LNCaP clone FGC (cell line): Measurements from ENCODE around the gene ARHGAP18.

ENCODE experiments used
- DNase-seq: peaks from one replicate; pipeline ENCODE4 v3.0.0-alpha.2; 2011; ENCODE audit warnings: low read depth
- H3K4me3 ChIP-seq: 2 replicates; pipeline ENCODE4 v1.5.1; 2011; ENCODE audit warnings: mild to moderate bottlenecking, low read depth, low read length, control low read depth
- CTCF ChIP-seq: IDR thresholded peaks from 2 replicates; pipeline ENCODE4 v1.5.1; 2012; ENCODE audit warnings: mild to moderate bottlenecking; ENCODE audit not compliant: control insufficient read depth, insufficient read depth; ENCODE audit errors: extremely low read depth

ARHGAP18 gene

GRCh38 chr6:129696028-129696418 lies 14.0 kb downstream of the ARHGAP18 start:
- no peak for DNase-seq
- no peak overlapping the region for H3K4me3 ChIP-seq
- TF ChIP-seq CTCF, result no peak

GRCh38 chr6:129695373-129696027 lies 14.5 kb downstream of the ARHGAP18 start:
- no peak for DNase-seq
- H3K4me3 ChIP-seq, result no peak overlapping the region
- no peak for TF ChIP-seq CTCF

- TF ChIP-seq CTCF, result no peak
- DNase-seq, result no peak
- H3K4me3 ChIP-seq, result no peak overlapping the region
Measured at GRCh38 chr6:129694036-129694435, 15.9 kb downstream of the ARHGAP18 start.

GRCh38 chr6:129692467-129692866 lies 17.5 kb downstream of the ARHGAP18 start:
- no peak overlapping the region for H3K4me3 ChIP-seq
- DNase-seq, result no peak
- TF ChIP-seq CTCF, result no peak

GRCh38 chr6:129691709-129692108 lies 18.3 kb downstream of the ARHGAP18 start:
- TF ChIP-seq CTCF, result no peak
- DNase-seq, result no peak
- H3K4me3 ChIP-seq, result no peak overlapping the region

- H3K4me3 ChIP-seq, result no peak overlapping the region
- no peak for DNase-seq
- no peak for TF ChIP-seq CTCF
Measured at GRCh38 chr6:129691043-129691640, 18.8 kb downstream of the ARHGAP18 start.
